Pancreas (tissue), 10 donors: ENCODE measurements around the gene C22orf39. TPM values are rescaled to one million over a fixed set of nuclear protein-coding genes. Genes with fewer than 3 reads are reported as not detected.

Experiments used
- ATAC-seq, 4 donors: fragments of 200-7000 bp; cut with Tn5 transposase; one replicate each; pipeline versions ENCODE4 v1.8.0 to v1.9.1; 2020; ENCODE audit warnings: mild to moderate bottlenecking in 4 of 4, moderate library complexity in 4 of 4
- DNase-seq, 6 donors: peaks; one replicate each; pipeline ENCODE4 v3.0.0-alpha.2; 2020
- FAIRE-seq: peaks from 2 replicates; lab custom pipeline; 2012; peaks lifted over from hg19 to GRCh38; lab: Jason Lieb, UNC
- H3K27ac ChIP-seq, 4 donors: fragments of 200-600 bp; sonication (generic); 1 replicate in 3 of 4; 2 replicates in 1 of 4; pipeline versions ENCODE4 v1.5.0 to v1.8.0; 2020
- H3K27me3 ChIP-seq, 4 donors: fragments of 200-600 bp; one replicate each; pipeline ENCODE4 v1.8.0; 2021
- H3K36me3 ChIP-seq, 3 donors: fragments of 200-600 bp; sonication (generic) in 1 of 3; one replicate each; pipeline versions ENCODE4 v1.5.0 to v1.8.0; 2020 to 2021
- H3K4me1 ChIP-seq, 3 donors: fragments of 200-600 bp; one replicate each; pipeline ENCODE4 v1.8.0; 2021
- H3K4me3 ChIP-seq, 4 donors: fragments of 200-600 bp; sonication (generic) in 2 of 4; one replicate each; pipeline versions ENCODE4 v1.5.0 to v1.8.0; 2020 to 2021
- H3K9me3 ChIP-seq, 4 donors: fragments of 200-600 bp; one replicate each; pipeline ENCODE4 v1.8.0; 2021
- CTCF ChIP-seq, 4 donors: fragments of 200-600 bp; sonication (generic) in 3 of 4; IDR thresholded peaks; one replicate each; pipeline versions ENCODE4 v1.5.0 to v1.8.0; 2021; ENCODE audit warnings: antibody characterized with exemption in 4 of 4
- WGBS, 2 donors: extraction: QIAGEN DNeasy Blood & Tissue Kit; methylation state at CpG; one replicate each; pipeline ENCODE4 v1.1.7; 2013; 5-methylcytosine and 5-hydroxymethylcytosine counted together
- intact Hi-C, 3 donors: fragments of 100-400 bp; cut with DNase I; formaldehyde crosslinking; loops; one replicate each; pipeline versions ENCODE4 v1.11.1 to v1.14.2; 2022
- polyA plus RNA-seq, 2 donors: library from polyadenylated mRNA; stranded (reverse); fragments of 200-250 nt; gene quantifications; one replicate each; pipeline ENCODE4 v1.2.3, GENCODE V29; 2013
- total RNA-seq, 6 donors: library from RNA; stranded (reverse); fragmentation: NEBNext Ultra II Directional in 4 of 6; extraction: Animal tissue kit (Norgen Biotek cat#: 25700) in 4 of 6; gene quantifications; one replicate each; pipeline versions ENCODE4 v1.2.1 to v1.2.4, GENCODE V29; 2021 to 2023
- donor health status: healthy with polysubstance abuse.
- donor health status: DM: no; HTN: no; CAD: no; lungs with moderate emphysema.
- donor health status: DM: no; HTN: no; CAD: no.
- donor health status: control.
- donor health status: control.
- donor health status: Bipolar disorder and iron deficiency.
- donor health status: DM: yes; HTN: yes; CAD: no.
- donor health status: DM: no; HTN: no; CAD: no.
- donor health status: DM: no; HTN: no; CAD: no.
- donor health status: DM: yes; HTN: yes; CAD: no.

Gene C22orf39
- total and polyA plus RNA-seq, 8 donors, result 13.3 to 23.1 (median 19.5) TPM

- Histone ChIP-seq H3K9me3 (no peaks in the 10 kb centered on the region), H3K4me1 (no peaks in the 10 kb centered on the region), H3K36me3 (peaks cover 4 to 82% (median 36%) of the 10 kb centered on the region in 3 donors), H3K27ac (no peak overlapping the region), H3K4me3 (no peak overlapping the region), H3K27me3 (no peaks in the 10 kb centered on the region)
- FAIRE-seq (no peak), DNase-seq (no peak), ATAC-seq (no peak)
- intact Hi-C loops, result no loop called here
- TF ChIP-seq CTCF (IDR thresholded peaks at IDR 0.05), result no peak
- 92 to 97% methylated on average over 9 of the region's 9 CpGs for WGBS, 2 donors
Observed at GRCh38 chr22:19466848-19467752, 19.6 kb upstream of the C22orf39 start.

GRCh38 chr22:19466126-19466716 lies 18.7 kb upstream of the C22orf39 start:
- no peak for ATAC-seq
- no peak for DNase-seq
- FAIRE-seq, result no peak
- intact Hi-C loops, result no loop called here
- Histone ChIP-seq H3K9me3 (no peaks in the 10 kb centered on the region), H3K4me1 (no peaks in the 10 kb centered on the region), H3K27ac (no peak overlapping the region), H3K4me3 (no peak overlapping the region), H3K27me3 (no peaks in the 10 kb centered on the region), H3K36me3 (peaks cover 4 to 76% (median 32%) of the 10 kb centered on the region in 3 donors)
- TF ChIP-seq CTCF (IDR thresholded peaks at IDR 0.05), result no peak
- 83 to 89% methylated on average over 14 of the region's 14 CpGs for WGBS, 2 donors

GRCh38 chr22:19464975-19465374 lies 17.5 kb upstream of the C22orf39 start:
- no peak overlapping the region for H3K4me3 ChIP-seq
- no peaks in the 10 kb centered on the region for H3K27me3 ChIP-seq
- WGBS, 2 donors, result 83 to 85% methylated on average over 4 of the region's 4 CpGs
- no peaks in the 10 kb centered on the region for H3K9me3 ChIP-seq
- TF ChIP-seq CTCF (IDR thresholded peaks at IDR 0.05), result no peak
- H3K27ac ChIP-seq, result no peak overlapping the region
- ATAC-seq (no peak), DNase-seq (no peak), FAIRE-seq (no peak)
- no peaks in the 10 kb centered on the region for H3K4me1 ChIP-seq
- intact Hi-C loops, result no loop called here
- H3K36me3 ChIP-seq, result peaks cover 3 to 77% (median 22%) of the 10 kb centered on the region in 3 donors

- intact Hi-C loops, result no loop called here
- 64 to 71% methylated on average over 1 of the region's 1 CpG for WGBS, 2 donors
- Histone ChIP-seq H3K36me3 (peaks cover 0 to 72% (median 21%) of the 10 kb centered on the region in 3 donors), H3K4me3 (no peak overlapping the region), H3K9me3 (no peaks in the 10 kb centered on the region), H3K27ac (no peak overlapping the region), H3K27me3 (no peaks in the 10 kb centered on the region), H3K4me1 (no peaks in the 10 kb centered on the region)
- DNase-seq (no peak), FAIRE-seq (no peak), ATAC-seq (no peak)
- no peak for TF ChIP-seq CTCF (IDR thresholded peaks at IDR 0.05)
Observed at GRCh38 chr22:19464546-19464945, 17.0 kb upstream of the C22orf39 start.
